HT-29 (cell line): ENCODE measurements around the gene TSPAN9. TPM values are rescaled to one million over a fixed set of nuclear protein-coding genes. Genes with fewer than 3 reads are reported as not detected.
A peak's percentile ranks its signal among the peaks of the same experiment; 100 is the strongest.

ENCODE experiments used
- DNase-seq: peaks from one replicate; pipeline ENCODE4 v3.0.0-alpha.2; 2015; ENCODE audit warnings: low spot score
- total RNA-seq: library from RNA; depleted of rRNA; stranded (reverse); fragments of >200 nt; shearing (Covaris generic); gene quantifications from 2 replicates; pipeline ENCODE4 v1.2.3, GENCODE V29; 2014

TSPAN9 gene
- total RNA-seq, 1 experiment from 2014 or later = 11.3 TPM

DNA sequence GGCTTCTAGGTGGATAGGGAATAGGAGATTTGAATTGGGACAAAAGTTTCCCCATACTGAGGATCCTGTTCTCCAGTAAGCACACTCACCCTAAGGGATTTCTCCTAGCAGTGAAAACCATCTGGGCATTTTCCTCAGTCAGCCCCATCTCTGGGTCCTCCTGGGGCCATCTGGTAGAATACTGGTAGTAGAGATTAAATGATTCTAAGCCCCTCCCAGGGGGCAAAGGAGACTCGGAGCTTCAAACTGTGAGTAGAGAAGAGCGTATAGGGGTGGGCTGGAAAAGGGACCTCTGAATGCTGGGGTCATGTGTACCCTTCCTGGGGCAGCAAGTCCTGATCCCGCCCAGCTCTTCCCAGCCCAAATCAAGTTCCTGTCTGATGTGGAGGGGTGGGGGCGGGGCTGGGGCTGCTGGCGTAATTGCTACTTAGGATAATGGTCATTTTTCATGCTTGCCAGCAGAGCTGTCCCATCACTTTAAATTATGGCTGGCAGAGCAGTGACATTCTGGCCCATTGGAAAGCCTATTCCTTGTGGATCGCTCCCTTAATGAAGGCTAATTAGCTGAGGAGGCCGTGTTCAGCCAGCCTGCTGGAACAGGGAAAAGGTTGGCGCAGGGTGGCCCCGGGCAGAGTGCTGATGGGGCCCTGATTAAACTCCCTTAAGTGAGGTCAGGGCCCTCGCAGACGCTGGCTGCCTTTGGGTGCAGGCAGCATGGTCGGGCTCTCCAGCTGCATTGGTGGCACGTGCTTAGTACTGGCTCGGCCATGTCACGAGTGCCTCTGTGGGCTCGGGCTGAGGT lies 127.8 kb downstream of the TSPAN9 start:
- DNase-seq = no peak

DNA sequence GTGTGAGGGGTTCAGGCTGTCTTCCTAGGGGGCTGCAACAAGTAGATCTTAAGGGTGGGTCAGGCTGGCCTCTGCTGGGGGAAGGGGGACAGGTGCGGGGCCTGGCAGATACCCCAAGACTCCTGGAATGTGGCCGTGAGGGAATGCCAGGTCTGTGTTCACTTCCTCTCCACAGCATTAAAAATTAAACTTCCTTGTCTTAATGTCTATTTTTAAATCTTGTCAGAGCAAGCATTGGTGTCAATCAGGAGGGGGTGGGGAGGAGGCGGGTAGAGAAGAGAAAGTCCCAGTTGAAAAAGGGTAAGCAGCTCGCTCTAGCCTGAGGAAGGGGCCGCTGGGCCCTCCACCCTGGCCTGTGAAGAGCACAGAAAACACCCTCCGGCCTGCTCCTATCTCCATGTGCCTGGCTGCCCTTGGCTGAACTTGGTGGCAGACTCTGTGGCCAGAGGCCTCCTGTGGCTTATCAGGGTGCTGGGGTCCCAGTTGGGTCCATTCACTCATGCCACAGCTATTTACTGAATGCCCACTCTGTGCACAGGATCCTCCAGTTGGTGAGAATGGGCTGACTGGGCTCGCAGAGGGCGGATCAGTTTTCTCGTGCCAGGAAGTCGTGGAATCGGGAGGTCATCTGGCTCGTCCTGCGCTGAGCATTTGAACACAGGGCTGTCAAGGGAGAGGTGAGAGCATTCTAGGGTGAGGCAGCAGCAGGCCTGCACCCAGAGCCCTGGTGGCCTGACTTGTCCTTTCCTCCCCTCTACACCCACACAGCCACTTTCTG lies 128.8 kb downstream of the TSPAN9 start:
- DNase-seq = peak; percentile 26

GRCh38 chr12:3206536-3207072 lies 129.4 kb downstream of the TSPAN9 start:
- DNase-seq = no peak

GRCh38 chr12:3207175-3207574 lies 130.0 kb downstream of the TSPAN9 start:
- DNase-seq = no peak

- peak; percentile 13 for DNase-seq
These were observed 130.7 kb downstream of the TSPAN9 start for GRCh38 chr12:3207858-3208257.

DNA sequence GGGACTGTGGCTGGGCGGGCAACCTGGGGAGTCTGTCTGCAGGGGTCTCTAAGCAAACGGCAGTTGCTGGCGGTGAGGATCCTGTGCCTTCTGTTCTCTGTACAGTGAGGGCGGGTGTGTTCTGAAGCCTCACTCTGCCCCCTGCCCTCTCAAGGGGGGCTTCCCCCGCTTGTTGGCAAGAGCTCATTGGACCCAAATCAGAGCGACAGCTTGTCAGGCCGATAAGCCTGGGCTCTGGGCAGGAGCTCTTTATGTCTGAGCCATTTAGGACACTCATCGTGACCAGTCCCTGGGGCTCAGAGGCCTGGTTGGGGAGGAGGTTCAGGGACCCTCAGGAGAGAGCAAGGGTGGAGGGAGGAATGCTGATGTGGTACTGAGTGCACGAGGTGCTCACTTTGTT lies 136.0 kb downstream of the TSPAN9 start:
- no peak for DNase-seq

DNA sequence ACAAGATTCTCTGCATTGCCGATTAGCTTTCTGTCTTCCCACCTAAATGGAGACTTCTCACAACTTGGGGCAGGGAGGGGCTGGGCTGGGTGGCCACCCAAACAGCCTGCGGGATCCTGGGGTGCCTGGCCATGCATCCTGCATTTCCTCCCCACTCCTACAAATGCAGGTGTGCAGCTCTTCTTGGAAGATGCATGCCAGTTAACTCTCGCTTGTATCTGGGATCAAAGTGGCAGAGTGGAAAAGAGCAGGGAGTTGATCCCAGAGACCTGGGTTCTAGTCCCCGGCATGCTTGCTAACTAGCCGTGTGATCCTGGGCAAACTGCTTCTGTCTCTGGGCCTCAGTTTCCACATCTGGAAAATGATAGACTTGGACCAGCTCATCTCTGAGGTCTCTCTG lies 136.6 kb downstream of the TSPAN9 start:
- DNase-seq = no peak

DNA sequence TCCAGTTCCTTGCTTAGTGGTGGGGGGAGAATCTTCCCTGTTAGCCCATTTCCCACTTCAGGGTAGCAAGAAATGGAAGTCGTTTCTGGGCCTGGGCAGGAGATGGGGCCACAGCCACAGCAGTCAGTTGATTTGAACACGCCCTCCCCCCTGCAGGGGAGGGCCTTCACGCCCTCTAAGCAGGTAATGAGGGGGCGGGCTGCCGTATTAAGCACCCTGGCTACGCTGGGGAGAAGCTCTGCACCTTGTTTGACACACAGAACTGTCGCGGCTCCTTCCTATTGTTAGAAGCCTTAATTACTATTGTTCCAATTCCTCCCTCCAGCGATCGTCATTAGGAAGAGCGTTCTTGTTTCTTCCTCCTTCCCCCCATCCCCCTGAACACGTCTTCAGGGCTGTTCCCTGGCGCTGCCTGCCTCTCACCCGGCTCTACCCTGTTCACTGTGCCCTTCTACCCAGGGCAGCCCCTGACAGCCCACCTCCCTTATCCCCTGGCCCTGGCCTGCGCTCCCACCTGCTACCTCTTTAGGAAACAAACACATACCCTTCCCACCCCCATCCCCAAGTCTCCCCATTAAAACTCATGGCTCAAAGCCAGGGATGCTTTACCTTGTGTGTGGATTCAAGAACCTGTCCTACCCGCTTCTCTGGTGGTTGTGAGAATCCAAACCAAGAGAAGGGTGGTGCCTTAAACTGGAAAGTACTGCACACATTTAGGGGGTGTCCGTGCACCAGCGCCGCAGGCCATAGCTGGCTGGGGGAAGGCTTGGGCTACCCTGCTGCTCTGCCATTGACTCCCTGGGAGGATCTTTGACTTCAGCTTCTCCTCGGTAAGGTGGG lies 137.6 kb downstream of the TSPAN9 start:
- DNase-seq = peak; percentile 31

DNA sequence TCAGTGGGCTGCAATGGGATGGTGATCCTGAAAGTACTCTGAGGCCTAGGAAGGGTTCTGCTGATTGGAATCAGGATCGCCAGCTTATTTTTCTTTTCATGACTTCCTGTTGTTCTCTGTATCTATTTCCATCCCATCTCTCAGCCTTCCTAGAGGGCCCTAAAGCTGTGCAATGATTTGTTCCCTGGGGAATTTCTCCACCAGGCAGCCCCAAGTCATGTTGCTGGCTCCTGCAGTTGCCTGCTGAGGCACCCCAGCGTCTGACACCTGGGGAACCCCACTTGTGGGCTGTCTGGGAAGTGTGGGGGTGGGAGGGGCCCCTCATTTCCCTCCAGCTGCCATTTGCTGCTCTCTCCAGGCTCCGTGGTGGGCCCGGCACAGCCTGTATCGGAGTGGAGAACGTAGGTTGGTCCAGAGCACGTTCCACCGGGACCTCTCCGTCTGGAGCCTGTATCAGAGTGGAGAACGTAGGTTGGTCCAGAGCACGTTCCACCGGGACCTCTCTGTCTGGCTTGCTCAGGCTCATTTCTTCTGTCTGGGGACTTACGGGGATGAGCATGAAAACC lies 138.3 kb downstream of the TSPAN9 start:
- no peak for DNase-seq

DNA sequence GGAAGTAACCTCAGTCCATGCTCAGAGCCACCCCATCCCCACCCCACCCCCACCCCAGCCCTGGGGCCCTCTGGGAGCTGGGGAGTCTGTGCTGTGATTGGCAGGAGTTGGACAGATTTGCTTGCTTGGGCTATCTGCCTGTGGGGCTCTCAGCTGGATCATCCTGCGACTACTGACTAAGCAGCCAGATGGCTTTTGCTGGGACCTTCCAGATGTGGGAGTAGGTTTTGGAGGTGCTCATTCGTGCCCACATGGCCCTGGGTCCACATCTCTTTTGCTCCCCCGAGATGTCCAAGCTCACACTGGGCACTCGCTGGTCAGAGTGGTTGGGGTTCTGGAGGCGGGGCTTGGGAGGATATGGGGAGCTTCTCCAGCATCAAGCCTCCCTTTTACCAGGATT lies 138.9 kb downstream of the TSPAN9 start:
- DNase-seq = no peak

DNA sequence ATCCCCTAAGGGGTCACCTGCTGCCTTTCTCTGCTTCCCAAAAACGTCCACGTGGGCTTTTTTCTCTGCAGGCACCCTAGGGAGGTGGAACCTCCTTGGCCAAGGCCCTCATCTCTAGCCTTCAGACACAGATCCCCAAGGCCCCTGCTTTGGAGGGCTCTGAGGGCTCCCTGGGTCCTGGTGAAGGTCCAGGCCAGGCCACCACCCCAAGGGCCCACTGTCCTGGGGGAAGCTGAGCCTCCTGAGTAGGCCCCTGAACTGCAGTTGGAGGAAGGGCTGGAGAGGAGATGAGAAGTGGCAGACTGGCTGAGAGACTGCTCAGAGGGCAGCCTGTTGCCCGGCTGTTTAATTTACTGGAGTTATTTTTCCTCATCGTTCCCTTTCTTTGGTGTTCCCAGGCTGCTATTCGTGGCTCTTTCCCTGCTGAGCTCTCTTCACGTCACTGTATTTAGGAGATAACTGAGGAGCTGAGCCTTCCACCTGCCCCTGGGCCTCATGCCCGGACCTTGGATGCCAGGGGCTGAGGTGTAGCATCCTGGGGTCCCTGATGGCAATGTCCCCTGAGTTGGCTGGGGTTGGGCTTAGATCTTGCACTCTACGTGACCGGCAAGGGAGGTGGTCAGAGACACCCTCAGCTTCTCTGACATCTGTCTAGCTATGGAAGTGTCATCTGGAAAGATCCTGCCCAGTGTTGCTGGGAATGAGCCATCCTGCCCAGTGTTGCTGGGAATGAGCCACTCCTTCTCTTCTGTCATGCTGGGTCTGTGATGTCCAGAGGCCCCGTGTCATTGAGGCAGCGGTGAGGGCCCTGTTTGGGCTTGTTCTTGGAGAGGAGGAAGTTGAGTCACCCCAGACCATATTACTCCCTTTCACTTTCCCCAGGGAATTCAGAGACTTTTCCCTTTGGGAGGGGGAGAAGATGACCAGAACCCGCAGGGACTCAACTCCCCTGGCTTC lies 139.8 kb downstream of the TSPAN9 start:
- no peak for DNase-seq

DNA sequence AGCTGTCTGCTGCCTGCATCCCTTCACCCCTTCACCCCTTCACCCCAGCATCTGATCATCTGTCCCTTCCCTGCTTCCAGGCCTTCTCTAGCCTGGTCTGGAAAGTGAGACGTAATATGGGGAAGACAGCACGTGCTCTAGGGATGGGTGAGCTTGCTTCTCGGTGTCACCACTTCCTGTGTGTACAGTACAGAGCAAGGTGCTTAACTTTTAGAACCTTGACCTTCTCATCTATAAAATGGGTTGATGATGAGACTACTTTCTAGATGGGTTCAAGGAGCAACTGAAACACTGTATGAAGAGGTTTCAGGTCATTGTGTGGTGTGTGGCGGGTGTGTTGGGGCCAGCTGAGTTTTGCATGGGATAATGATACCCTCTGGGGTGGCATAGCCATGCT lies 140.5 kb downstream of the TSPAN9 start:
- DNase-seq = no peak

- DNase-seq = no peak
These were observed 141.3 kb downstream of the TSPAN9 start for GRCh38 chr12:3218228-3219171.

DNA sequence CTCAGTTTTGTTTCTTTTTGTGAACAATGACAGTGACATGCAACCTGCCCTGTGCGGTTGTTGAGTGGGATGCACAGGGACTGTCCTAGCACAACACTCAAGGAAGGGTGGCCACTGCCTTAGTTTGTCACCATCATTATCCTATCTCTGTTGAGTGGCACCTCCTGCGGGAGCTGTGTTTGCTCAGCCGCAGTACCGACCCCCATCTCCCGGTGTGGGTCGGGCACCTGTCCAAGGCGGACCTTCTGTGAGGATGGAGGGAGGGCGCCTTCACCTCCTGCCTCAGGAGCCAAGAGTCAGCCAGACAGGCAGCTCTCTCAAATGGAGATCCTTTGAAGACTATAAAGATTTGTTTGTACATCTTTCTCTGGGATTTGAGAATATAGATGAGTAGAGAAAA lies 142.1 kb downstream of the TSPAN9 start:
- DNase-seq = no peak

DNA sequence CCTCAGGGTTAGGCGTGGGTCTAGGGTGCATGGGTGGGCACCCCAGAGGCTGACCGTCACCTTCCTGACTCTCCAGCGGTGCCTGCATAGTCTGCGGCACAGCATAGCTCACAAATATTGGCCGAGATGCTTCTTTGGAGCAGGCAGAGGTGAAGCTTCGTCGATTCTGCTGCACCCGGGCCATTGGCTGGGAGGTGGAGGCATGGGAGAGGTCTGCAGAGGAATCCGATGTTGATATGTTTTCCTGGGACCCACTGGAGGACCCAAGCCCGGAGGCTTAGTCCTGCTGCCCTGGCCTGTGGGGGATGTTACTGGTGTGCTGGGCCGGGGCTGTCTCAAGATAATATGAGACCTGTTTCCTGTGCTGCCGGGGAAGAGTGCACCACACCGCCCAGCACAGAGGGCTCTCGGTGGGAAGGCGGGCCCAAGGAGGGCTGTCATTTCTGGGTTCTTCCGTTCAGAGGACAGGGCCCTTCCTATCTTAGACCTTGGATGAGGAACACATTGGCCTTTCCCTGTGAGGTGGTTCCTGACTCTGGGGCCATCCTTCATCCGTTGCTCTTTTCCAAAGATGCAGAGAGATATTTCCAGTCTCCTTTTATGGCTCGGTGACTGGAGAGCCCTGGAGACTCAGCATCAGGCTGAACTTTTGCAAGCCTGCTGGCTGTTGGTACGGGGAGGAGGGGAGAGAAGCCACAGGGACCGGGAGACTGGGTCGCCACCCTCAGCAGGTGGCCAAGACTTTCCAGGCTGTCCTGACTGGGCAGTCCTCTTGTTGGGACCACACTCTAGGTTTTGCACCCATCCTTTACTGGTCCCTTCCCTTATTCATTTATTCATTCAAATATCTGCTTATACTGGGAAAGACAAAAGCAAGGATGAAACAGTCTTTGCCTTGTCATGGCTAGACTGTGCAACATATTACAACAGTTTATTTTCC lies 143.5 kb downstream of the TSPAN9 start:
- no peak for DNase-seq

- no peak for DNase-seq
These were observed 145.1 kb downstream of the TSPAN9 start for GRCh38 chr12:3222306-3222705.

GRCh38 chr12:3222979-3223378 lies 145.8 kb downstream of the TSPAN9 start:
- no peak for DNase-seq
